GM21576 (cell line): Measurements from ENCODE around the gene RAPGEF4.

Experiments
- ATAC-seq: cut with Tn5 transposase; IDR thresholded peaks from one replicate; pipeline ENCODE4 v1.9.1; 2021; ENCODE audit warnings: mild to moderate bottlenecking, moderate library complexity; ENCODE audit not compliant: unreplicated experiment

RAPGEF4 gene

DNA sequence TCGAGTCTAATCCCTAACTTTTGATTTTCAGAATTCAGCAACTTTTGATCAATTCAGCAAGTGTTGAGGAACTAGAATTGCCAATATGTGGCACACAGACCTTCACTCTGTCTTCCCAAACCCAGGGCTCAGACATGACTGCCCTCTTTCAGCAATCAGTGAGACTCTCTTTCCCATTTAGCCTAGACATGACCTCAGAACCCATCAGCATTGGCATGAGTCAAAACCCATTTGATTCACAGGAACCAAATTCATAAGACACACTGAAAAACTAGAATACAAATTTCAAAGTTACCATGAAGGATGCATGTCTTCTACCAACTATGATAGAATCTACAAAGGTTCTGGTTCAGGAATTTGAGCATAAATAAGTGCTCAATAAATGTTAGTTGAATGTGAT lies 226.4 kb downstream of the RAPGEF4 start:
- ATAC-seq, result no peak

DNA sequence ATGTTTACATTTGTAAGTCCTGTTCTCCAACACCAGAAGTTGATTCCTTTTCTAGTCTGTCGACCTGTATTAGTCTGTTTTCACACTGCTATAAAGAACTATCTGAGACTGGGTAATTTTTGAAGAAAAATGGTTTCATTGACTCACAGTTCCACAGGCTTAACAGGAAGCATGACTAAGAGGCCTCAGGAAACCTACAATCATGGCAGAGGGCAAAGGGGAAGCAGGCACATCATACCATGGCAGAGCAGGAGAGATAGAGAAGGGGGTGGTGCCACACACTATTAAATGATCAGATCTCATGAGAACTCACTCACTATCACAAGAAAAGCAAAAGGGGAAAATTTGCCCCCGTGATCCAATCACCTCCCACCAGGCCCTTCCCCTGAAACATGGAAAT lies 227.2 kb downstream of the RAPGEF4 start:
- no peak for ATAC-seq

DNA sequence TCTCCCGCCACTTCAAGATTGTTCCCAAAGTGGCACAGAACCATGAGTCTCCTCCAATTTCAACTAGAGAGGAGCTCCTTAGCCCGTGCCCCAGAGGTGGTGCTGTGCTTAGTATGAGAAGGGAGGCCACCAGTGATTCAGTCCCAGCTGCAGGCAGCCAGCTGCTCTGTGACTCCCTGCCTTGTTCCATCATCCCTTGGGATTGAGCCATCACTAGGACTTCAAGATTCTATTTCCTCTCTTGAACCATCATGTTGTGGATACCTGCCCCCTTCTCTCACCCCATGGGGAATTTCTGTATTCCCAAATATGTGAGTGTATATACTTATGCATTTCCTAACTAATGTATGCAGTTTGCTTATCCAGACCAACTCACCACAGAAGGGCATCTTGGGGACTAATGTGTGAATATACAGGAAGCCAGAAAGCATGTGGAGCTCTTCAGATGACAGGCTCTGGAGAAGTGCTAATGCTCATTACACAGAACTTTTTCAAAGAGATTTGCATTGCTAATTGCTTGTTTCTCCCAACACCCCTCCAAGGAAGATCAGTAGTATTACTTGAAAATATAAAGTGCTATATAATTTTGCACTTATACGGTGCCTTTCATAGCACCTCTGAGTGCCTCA lies 229.0 kb downstream of the RAPGEF4 start:
- no peak for ATAC-seq

DNA sequence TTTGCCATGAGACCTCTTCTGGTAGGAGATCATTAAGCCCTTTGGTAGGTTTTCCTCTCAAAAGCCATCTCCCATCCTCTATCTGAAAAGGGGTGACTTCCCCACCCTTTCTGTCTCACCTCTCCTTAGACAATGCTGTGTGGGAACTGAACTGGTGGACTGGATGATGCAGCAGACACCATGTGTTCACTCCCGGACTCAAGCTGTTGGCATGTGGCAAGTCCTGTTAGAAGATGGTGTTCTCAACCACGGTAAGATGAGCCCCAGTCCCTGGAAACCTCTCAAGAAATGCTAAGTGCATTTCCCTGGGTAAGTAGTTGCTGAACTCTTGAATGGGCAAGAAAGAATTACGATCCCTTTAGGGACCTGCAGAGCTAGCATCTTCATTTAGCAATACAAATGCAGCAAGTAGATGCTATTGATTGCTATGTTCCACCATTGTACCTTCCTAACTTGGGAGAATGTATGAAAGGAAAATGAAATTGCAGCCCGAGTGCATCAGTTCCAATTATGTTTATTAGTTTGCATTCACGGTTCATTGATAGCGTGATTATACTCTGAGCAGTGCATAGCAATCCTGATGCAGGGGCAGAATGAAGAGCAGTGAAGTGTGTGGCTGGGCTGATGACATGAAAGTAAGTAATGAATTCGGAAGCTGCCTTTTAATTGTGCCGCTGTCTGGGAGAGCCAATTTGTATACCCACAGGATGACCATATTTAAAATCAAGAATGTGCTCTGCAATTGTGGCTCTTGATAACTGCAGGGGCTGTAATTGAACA lies 230.0 kb downstream of the RAPGEF4 start:
- ATAC-seq, result no peak

DNA sequence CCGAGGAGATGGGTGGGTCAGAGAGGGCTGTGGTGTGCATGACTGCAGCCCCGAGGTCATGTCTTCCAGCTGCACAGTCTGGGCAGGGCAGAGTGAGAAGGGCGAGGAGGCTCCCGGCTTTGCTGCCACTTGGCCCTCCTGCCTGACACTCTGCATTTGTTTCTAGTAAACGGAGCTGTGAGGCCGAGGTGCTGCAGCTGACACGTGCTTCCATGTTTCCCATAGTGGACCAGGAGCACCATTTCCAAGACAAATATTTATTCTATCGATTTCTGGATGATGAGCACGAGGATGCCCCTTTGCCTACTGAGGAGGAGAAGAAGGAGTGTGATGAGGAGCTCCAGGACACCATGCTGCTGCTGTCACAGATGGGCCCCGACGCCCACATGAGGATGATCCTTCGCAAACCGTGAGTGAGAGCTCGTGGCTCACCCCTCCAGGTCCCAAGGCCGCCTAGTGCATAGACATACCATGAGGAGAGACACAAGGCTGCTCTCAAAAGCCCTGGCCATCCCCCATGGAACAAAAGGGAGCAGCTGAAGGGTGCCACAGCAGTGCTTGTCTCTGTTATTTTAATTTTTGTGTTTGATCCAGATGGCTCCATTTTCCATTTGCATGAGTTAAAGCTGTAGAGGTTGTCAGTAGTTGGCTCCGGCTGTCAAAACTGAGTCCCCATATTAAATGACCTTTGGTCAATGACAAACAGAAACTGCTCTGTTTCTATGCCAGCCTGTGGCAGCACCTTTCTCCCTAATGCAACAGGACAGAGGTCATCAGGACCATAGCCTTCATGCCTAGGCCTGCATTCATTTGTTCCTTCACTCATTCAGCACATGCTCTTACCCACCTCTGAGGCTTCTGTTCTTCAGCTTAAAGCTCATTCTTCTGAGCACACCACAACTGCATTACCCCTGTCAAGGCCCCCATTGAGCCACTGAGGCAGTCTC lies 231.7 kb downstream of the RAPGEF4 start:
- ATAC-seq, result no peak

DNA sequence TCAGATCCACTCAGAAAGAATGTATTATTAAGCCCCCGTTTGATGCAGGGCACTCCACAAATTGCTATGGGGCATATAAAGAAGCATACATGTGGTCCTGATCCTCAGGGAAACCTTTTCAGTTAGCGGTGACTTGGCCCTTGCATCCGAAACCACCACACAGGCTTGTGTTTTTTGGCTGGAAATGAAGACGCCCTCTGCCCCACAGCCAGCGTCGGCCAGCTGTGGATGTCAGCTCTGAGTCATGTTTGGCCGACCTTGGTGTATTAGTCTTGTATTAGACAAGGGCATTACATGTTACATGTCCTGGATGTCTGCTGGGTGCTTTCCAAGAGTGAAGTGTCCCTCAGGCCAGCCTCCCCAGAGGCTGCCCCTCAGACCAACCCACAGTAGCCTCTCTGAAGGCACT lies 232.4 kb downstream of the RAPGEF4 start:
- no peak for ATAC-seq

DNA sequence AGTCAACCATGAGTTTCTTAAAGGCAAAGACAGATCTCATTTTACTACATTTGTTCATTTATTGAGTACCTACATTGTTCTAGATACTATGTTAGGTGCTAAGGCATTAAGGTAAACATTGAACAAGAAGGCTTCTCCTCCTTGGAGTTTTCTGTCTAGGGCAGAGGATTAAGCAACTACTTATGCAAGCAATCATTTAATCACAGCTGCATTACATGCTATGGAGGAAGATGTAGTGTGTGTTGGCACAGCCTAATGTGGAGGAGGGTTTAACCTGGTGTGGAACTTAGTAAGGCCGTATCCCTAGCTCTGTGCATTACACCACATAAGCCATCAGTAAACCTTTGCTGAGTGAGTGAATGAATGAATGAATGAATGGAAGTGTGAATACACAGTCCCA lies 233.5 kb downstream of the RAPGEF4 start:
- ATAC-seq, result no peak

DNA sequence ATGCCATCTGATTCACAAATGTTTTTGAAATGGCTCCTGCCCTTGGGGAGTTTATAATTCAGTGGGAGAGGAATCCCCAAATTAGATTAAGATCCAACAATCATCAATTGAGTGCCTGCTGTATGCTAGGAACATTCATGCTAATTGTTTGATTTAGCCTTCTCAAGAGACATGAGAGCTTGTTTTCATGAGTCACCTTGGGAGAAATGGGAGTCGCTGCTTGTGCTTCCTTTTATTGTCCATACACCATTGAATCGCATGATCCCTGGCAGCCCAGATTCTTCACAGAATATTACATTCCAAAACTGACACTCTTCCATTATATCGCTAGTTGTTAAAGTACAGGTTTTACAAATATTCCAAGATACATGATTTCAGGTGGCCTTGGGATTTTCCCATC lies 234.0 kb downstream of the RAPGEF4 start:
- no peak for ATAC-seq

DNA sequence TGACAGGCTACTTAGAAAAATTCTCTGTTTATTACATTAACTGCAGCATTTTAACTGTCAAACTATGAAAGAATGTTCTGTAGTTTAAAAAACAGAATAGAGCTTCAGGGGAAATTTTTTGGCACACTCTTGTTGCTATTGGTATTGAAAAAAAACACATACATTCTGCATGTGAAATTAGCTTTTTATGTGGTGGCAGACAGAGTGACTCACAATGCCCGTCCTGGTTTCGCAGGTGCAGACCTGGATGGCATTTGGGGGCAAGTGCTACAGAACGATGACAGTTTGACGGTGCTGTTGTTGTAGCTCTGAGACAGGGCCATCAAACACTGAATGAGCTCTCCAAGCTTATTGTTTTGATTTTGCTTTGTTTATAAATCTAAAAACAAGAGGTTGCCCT lies 235.0 kb downstream of the RAPGEF4 start:
- no peak for ATAC-seq

DNA sequence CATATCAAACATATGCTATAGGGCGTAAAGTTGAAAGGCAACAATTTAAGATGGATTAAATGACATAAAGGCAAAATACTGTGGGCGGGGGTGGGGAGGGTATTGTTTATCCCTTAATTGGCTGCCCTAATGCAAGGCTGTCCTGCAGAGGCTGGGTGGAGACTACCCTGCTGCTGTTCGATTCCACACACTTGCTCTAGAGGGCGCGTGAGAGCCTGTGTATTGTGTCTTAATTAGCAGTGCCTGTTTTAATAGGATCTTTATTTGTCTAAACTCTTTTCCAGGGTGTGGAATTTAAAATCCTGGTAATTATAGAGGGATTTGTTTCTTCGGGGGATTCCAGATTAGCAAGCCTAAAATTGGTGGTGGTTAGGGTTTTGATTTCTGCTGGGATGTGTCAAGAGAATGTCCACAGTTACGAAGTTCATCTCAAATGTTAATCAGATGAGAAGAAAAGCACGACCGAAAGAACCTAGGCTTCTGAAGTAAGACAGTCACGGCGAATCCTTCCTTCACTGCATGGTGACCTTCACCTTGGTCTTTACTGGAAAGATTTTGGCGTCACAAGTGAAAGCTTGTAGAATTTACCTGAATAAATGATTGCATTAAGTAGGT lies 236.5 kb downstream of the RAPGEF4 start:
- ATAC-seq, result no peak

DNA sequence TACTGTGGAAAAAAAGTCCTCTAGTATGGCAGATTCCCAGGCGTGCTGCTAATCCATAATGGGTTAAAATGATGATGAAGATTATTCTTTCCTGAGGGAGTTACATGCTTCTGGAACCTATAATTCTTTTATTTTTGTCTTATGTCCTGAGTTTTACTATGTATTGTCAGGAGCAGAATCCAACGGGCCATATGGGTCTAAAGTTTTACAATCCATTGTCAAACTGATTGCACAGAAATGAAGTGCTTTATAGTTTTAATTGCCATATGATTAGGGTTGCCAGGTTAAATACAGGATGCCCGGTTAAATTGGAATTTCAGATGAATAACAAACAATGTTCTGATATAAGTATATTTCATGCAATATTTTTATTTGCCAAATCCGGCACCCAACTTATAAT lies 239.1 kb downstream of the RAPGEF4 start:
- ATAC-seq, result no peak

DNA sequence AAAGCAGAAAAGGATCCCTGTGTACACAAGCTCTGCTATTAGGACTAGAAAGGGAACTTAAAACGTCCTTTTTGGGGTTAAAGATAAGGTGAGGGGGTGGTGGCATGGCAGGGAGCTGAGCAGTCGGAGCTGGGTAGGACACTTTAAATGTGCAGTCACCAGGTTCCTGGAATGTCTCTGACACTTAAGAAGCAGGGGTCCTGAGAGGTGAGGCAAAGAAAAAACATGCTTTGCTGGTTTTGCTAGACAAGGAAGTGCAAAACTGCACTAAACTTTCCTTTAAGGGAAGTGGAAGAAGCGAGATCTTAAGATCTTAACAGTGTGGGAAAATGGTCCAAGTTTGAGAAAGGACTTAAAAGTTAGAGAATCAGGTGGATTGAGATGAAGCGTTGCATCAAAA lies 240.5 kb downstream of the RAPGEF4 start:
- ATAC-seq, result no peak

DNA sequence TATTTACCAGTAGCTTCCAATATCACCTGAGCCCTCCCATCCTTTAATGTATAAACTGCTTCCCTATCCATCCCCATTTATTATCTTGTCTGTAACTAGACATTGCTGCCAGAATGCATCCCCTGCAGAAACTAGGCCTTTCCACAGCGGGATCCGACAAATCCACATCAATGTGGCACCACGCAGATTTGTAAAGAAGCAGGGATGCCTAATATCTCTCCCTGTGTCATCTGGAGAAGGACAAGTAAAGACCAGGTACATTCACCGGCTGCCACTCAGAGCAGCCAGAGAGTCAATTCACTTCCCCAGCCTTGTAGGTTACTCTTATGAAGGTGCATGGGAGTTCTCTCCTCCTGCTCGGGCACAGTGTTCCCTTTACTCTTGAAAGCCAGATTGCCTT lies 241.2 kb downstream of the RAPGEF4 start:
- ATAC-seq, result no peak

DNA sequence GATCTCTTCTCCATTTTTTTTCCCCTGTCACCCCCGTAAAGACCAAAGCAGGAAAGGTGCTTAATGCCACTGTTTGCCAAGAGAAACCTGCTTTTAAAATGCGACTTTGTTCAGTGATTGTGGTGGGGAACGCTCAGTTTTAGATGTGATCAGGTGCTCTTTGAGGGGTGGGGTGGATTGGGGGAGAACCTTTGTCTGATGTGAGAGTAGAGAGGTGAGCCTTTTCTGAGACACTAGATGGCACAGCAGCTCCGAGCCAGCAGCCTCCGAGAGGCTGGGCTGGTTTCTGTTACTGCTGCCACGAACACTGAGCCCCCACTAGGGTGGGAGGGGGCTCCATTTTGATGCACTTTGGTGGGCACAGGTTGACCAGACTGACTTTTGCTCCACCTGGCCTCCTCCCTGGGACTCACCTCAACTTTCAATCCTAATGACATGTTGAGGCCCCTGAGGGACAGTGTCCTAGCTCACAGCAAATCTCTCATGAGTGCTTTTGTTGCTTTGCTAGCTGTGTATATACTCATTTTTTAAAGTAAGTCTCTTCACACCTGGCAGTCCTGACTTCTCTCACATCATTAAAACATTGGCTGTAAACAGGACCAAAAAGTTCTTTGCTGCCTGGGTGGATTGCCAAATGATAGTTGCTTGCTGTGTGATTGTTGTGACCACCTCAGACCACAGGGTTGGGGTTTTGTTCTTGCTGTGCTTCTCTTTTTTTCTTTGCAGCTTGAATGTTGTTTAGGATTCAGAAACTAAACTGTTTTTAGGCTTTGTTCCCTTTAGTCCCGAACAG lies 241.8 kb downstream of the RAPGEF4 start:
- ATAC-seq, result no peak

DNA sequence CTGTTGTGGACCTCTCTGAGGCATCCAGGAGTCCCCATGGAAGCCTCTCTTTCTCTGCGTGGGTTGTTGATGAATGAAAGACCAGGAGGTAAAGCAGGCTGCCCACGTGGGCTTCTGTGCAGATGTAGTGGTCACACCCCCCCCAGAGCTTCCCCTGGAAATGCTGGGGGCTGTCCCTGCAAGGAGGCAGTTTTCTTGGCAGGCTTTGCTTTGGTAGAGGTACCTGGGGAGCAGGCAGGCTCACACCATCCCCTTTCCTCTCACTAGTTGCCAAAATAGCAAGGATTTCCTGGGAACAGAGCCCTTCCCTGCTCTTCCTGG lies 242.4 kb downstream of the RAPGEF4 start:
- ATAC-seq, result no peak

DNA sequence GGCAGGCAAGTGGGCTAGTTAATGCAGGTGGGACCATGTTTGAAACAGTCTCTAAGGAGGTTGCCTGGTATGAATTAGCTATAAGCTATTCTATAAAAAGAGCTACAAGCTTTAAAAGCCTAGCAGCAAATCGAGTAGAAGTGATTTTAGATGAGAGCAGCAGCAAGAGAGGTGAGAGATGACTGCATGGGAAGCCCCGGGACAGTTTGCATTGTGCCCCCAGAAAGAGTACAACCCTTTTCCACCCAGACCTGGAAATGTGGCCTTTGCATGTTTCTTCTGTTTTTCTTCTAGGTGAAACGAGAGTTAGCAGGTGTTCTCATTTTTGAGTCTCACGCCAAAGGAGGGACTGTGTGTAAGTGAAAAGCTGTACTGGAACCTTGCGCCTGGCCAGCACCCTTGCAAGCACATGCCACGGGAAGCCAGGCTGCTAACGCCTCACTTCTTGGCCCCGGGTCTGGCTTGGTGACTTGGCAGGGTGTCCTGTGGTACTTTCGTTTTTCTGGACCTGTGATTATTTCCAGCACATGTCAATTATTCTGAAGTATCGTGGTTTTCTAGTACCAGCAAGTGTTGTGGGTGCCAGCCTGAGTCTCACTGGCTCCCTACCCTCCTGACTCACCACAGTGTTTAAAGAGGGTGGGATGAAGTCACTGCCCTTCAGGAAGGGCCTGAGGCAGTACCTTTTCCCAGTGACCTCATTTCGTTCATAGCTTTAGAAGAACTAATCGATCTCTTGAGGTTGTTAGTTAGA lies 249.7 kb downstream of the RAPGEF4 start:
- no peak for ATAC-seq

DNA sequence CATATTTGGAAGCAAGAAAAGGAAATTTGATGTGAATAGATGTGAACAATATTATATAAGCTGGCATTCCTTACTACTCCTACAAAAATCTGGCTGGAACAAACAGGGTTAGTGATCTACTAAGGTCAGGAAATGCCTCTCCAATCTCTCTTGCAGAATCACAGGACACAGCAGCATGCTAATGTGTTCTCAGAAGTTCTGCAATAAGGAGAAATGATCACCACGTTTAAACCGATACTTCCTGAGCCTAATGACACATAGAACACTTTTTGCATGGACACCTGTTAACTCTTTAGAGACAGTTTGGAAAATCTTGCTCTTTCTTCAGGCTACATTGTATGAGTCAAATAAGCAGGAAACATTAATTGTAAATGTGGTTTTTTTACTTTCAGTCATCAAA lies 250.4 kb downstream of the RAPGEF4 start:
- no peak for ATAC-seq

DNA sequence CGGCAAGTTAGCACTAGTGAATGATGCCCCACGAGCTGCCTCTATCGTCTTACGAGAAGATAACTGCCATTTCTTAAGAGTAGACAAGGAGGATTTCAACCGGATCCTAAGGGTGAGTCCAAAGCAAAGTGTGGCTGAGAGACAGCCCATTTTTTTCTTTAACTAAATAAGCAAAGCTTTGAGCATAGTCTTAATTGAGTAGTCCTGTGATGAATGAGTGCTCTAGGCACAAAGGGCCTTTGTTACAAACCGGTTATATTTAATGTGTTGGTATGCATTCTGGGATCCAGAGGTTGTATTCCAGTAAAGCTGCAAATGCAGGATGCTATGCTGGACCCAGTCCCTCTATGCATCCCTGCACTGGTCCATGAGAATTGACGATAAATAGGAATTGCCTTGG lies 253.1 kb downstream of the RAPGEF4 start:
- ATAC-seq, result no peak

DNA sequence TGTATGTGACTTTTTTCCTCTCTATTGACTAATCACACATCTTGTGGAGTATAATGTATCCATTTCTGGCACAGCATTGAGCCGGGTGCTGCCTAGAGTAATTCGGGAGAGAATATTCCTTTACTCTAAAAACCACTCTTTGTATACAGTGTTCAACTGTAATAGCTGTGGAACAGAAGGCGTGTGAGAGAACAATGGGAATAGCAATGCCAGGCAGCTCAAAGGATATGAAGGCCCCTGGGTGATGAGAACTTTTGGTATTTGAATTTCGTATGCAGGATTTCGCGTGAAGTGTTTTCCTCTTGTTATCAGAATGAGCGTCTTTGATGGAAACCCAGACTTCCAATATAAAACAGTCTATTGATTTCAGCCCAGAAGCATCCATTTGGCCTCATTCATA lies 255.4 kb downstream of the RAPGEF4 start:
- ATAC-seq, result no peak

DNA sequence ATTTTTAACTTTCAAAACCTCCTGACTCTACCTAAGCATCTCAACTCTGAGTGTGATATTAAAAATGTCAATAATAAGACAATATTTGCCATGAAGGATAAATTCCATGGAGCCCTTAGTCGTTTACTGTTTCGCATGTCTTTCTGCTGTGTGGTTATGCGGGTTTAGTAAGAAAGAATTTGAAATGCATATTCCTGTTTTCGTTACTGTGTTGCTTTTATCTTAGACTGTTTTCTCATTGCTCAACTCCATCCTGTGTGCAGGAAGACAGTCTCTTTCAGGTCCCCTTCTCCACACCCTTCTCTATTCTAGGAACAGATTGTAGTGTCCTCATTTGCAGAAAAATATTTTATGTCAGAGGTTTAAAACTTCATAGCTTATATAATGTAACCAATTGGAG lies 257.5 kb downstream of the RAPGEF4 start:
- ATAC-seq, result no peak
